ENCODE measurements around the gene UBA52.

UBA52 gene

DNA sequence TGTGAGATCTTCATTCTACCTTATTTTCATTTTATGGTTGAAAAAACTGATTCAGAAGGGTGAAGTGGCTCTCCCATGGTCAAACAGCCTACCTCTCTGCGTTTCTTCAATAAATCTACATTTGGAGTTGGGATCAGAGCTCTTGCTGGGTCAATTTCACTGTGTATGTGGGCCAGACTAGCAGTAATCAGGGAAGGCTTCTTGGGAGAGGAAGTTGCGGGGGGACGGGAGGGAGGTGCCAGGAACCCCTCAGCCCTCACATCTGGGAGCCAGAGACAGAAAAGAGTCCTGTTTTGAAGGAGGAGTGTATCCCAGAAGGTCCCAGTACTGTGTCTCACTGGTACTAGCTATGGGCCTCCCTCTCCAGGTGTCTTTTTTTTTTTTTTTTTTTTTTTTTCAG is 13.1 kb upstream of the UBA52 start:
- Histone ChIP-seq H3K36me3 (ENCODE audit: control insufficient read depth, insufficient read depth, low read length) (no peaks in the 10 kb centered on the region), H3K4me3 (ENCODE audit: low read length) (peak overlapping the region; percentile 26), H3K27me3 (ENCODE audit: control insufficient read depth, insufficient read depth, low read length) (no peaks in the 10 kb centered on the region), H3K9ac (ENCODE audit: low read length) (peak overlapping the region; percentile 80), H3K9me3 (ENCODE audit: control insufficient read depth, low read length) (no peaks in the 10 kb centered on the region), H3K4me1 (ENCODE audit: control insufficient read depth, insufficient read depth, low read length) (peaks cover 11% of the 10 kb centered on the region)

DNA sequence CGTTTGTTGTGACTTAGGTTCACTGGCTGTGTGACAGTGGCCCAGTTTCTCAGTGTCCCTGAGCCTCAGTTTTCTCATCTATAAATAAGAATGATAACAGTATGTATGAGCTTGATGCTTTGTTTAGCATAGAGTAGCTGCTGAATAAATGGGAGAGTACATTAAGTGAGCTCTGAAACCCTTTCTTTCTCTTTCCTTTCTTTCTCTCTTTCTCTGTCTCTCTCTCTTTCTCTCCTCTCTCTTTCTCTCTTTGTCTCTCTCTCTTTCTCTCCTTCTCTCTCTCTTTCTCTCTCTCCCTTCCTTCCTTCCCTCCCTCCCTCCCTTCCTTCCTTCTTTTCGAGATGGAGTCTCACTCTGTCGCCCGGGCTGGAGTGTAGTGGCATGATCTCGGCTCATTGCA is 12.0 kb upstream of the UBA52 start:
- Histone ChIP-seq H3K4me3 (ENCODE audit: low read length) (no peak overlapping the region), H3K36me3 (ENCODE audit: control insufficient read depth, insufficient read depth, low read length) (peaks cover 3% of the 10 kb centered on the region), H3K4me1 (ENCODE audit: control insufficient read depth, insufficient read depth, low read length) (peaks cover 11% of the 10 kb centered on the region), H3K9me3 (ENCODE audit: control insufficient read depth, low read length) (no peaks in the 10 kb centered on the region), H3K27me3 (ENCODE audit: control insufficient read depth, insufficient read depth, low read length) (no peaks in the 10 kb centered on the region), H3K9ac (ENCODE audit: low read length) (no peak overlapping the region)

DNA sequence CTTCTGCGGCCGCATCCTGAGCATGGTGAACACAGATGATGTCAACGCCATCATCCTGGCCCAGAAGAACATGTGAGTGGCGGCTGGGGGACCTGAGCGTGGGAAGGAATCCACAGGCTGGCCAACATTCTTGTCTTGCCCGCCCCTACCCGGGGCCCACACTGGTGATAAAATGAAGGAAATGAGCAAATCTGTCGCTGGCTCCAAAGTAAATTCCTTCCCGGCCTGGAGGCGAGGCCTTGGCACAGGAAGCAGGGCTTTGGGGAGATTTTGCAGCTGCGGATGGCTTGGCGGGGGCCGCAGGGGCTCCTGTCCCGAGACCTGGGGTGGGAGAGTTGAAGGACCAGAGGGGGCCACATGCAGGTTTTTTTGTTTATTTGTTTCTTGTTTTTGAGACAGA is 9.6 kb upstream of the UBA52 start:
- H3K9ac ChIP-seq (ENCODE audit: low read length) = no peak overlapping the region
- peaks cover 6% of the 10 kb centered on the region for H3K36me3 ChIP-seq (ENCODE audit: control insufficient read depth, insufficient read depth, low read length)
- H3K9me3 ChIP-seq (ENCODE audit: control insufficient read depth, low read length) = no peaks in the 10 kb centered on the region
- no peak overlapping the region for H3K4me3 ChIP-seq (ENCODE audit: low read length)
- peaks cover 11% of the 10 kb centered on the region for H3K4me1 ChIP-seq (ENCODE audit: control insufficient read depth, insufficient read depth, low read length)
- no peaks in the 10 kb centered on the region for H3K27me3 ChIP-seq (ENCODE audit: control insufficient read depth, insufficient read depth, low read length)

DNA sequence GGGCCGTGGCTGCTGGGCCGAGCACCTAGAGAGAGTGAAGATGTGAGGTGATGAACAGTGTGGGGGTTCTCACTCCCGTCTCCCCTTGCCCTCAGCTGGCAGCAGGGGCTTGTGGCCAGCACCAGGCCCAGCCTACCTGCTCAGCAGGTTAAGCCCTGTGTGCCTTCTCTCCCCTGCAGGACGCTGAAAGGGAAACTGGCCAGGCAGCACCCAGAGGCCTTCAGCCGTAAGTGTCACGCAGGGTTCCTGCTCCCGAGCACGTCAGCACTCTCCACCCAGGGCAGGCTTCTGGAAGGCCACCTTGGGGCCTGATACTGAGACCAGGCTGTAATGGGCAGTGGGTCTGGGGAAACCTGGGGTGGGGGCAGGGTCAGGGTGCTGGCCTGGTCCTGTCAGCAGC is 4.7 kb upstream of the UBA52 start:
- no peak overlapping the region for H3K4me3 ChIP-seq (ENCODE audit: low read length)
- no peaks in the 10 kb centered on the region for H3K27me3 ChIP-seq (ENCODE audit: control insufficient read depth, insufficient read depth, low read length)
- peaks cover 6% of the 10 kb centered on the region for H3K36me3 ChIP-seq (ENCODE audit: control insufficient read depth, insufficient read depth, low read length)
- H3K9ac ChIP-seq (ENCODE audit: low read length) = no peak overlapping the region
- no peaks in the 10 kb centered on the region for H3K9me3 ChIP-seq (ENCODE audit: control insufficient read depth, low read length)
- H3K4me1 ChIP-seq (ENCODE audit: control insufficient read depth, insufficient read depth, low read length) = no peaks in the 10 kb centered on the region

DNA sequence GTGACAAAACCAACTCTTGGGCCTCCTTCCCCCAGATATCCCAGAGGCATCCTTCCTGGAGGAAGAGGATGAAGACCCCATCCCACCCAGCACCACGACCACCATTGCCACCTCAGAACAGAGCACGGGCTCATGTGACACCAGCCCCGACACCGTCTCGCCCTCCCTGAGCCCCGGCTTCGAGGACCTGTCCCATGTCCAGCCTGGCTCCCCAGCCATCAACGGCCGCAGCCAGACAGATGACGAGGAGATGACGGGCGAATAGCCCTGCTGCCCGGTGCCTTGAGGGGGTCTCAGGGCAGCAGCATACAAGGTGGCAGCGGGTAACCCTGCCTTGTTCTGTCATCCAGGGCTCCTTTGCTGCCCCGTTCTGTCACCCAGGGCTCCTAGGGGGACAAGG is 3.3 kb upstream of the UBA52 start:
- Histone ChIP-seq H3K27me3 (ENCODE audit: control insufficient read depth, insufficient read depth, low read length) (no peaks in the 10 kb centered on the region), H3K4me3 (ENCODE audit: low read length) (no peak overlapping the region), H3K9ac (ENCODE audit: low read length) (no peak overlapping the region), H3K9me3 (ENCODE audit: control insufficient read depth, low read length) (no peaks in the 10 kb centered on the region), H3K4me1 (ENCODE audit: control insufficient read depth, insufficient read depth, low read length) (peaks cover 11% of the 10 kb centered on the region), H3K36me3 (ENCODE audit: control insufficient read depth, insufficient read depth, low read length) (peaks cover 6% of the 10 kb centered on the region)

DNA sequence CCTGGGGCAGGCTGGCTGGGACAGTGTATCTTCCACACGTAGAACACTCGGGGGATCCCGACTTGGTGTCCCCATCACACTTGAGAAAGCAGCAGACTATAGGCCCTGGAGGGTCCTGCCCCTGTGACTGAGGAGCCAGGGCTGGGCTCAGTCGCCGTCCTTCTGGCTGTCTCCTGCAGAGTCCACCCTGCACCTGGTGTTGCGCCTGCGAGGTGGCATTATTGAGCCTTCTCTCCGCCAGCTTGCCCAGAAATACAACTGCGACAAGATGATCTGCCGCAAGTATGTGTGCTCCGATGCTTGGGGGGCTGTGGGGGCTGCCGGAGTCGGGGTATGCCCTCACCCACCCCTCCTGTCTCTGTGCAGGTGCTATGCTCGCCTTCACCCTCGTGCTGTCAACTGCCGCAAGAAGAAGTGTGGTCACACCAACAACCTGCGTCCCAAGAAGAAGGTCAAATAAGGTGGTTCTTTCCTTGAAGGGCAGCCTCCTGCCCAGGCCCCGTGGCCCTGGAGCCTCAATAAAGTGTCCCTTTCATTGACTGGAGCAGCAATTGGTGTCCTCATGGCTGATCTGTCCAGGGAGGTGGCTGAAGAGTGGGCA is 3.1 kb downstream of the UBA52 start:
- no peak overlapping the region for H3K4me3 ChIP-seq (ENCODE audit: low read length)
- no peak overlapping the region for H3K9ac ChIP-seq (ENCODE audit: low read length)
- H3K36me3 ChIP-seq (ENCODE audit: control insufficient read depth, insufficient read depth, low read length) = peaks cover 9% of the 10 kb centered on the region
- no peaks in the 10 kb centered on the region for H3K27me3 ChIP-seq (ENCODE audit: control insufficient read depth, insufficient read depth, low read length)
- H3K4me1 ChIP-seq (ENCODE audit: control insufficient read depth, insufficient read depth, low read length) = peaks cover 15% of the 10 kb centered on the region
- H3K9me3 ChIP-seq (ENCODE audit: control insufficient read depth, low read length) = no peaks in the 10 kb centered on the region

DNA sequence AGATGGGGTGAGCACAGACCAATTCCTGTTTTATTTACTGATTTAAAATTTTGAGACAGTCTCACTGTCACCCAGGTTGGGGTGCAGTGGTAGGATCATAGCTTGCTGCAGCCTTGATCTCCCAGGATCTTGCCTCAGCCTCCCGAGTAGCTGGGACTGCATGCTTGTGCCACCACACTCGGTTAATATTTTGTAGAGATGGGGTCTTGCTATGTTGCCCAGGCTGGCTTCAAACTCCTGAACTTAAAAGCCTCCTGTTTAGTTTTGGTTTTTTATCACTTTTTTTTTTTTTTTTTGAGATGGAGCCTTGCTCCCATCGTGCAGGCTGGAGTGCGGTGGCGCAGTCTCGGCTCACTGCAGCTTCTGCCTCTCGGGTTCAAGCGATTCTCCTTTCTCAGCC is 4.7 kb downstream of the UBA52 start:
- H3K4me3 ChIP-seq (ENCODE audit: low read length) = no peak overlapping the region
- H3K9me3 ChIP-seq (ENCODE audit: control insufficient read depth, low read length) = no peaks in the 10 kb centered on the region
- H3K9ac ChIP-seq (ENCODE audit: low read length) = no peak overlapping the region
- no peaks in the 10 kb centered on the region for H3K27me3 ChIP-seq (ENCODE audit: control insufficient read depth, insufficient read depth, low read length)
- peaks cover 15% of the 10 kb centered on the region for H3K4me1 ChIP-seq (ENCODE audit: control insufficient read depth, insufficient read depth, low read length)
- H3K36me3 ChIP-seq (ENCODE audit: control insufficient read depth, insufficient read depth, low read length) = peaks cover 9% of the 10 kb centered on the region

DNA sequence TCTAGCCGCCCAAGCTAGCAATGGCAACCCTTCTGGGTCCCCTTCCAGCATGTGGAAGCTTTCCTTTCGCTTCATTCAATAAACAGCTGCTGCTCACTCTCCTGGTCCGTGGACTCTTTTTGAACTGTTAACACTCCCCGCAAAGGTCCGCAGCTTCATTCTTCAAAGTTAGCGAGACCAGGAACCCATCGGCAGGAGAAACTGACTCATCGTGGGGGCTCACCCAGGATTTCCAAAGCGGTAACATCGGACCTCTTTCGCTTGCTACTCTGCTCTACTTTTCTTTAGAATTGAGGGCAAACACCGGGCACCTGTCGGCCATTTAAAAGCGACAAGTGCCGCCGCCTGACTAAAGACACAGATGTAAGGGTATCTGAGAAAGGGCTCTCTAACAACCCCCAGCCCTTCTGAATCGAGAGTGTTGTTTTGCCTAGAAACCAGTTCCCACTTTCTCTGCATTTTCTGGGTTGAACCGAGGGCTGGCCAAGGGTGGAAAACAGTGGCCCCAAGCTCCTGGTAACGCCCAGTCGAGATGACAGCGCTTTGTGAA is 5.8 kb downstream of the UBA52 start:
- Histone ChIP-seq H3K36me3 (ENCODE audit: control insufficient read depth, insufficient read depth, low read length) (peaks cover 9% of the 10 kb centered on the region), H3K9me3 (ENCODE audit: control insufficient read depth, low read length) (no peaks in the 10 kb centered on the region), H3K27me3 (ENCODE audit: control insufficient read depth, insufficient read depth, low read length) (no peaks in the 10 kb centered on the region), H3K4me3 (ENCODE audit: low read length) (no peak overlapping the region), H3K9ac (ENCODE audit: low read length) (no peak overlapping the region), H3K4me1 (ENCODE audit: control insufficient read depth, insufficient read depth, low read length) (peaks cover 14% of the 10 kb centered on the region)

DNA sequence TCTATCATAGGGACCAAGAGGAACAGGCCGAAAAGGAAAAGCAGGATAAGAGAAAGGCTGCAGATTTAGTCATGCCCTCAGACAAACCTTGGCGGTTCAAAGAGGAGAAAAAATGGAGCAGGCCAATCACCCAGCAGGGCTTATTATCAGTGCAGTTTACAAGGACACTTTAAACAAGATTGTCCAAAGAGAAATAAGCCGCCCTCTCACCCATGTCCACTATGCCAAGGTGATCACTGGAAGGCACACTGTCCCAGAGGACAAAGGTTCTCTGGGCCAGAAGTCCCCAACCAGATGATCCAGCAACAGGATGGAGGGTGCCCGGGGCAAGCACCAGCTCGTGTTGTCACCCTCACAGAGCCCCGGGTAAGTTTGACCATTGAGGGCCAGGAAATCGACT is 8.7 kb downstream of the UBA52 start:
- H3K4me3 ChIP-seq (ENCODE audit: low read length) = no peak overlapping the region
- H3K9ac ChIP-seq (ENCODE audit: low read length) = no peak overlapping the region
- H3K27me3 ChIP-seq (ENCODE audit: control insufficient read depth, insufficient read depth, low read length) = peaks cover 2% of the 10 kb centered on the region
- peaks cover under 1% of the 10 kb centered on the region for H3K36me3 ChIP-seq (ENCODE audit: control insufficient read depth, insufficient read depth, low read length)
- no peaks in the 10 kb centered on the region for H3K4me1 ChIP-seq (ENCODE audit: control insufficient read depth, insufficient read depth, low read length)
- no peaks in the 10 kb centered on the region for H3K9me3 ChIP-seq (ENCODE audit: control insufficient read depth, low read length)

DNA sequence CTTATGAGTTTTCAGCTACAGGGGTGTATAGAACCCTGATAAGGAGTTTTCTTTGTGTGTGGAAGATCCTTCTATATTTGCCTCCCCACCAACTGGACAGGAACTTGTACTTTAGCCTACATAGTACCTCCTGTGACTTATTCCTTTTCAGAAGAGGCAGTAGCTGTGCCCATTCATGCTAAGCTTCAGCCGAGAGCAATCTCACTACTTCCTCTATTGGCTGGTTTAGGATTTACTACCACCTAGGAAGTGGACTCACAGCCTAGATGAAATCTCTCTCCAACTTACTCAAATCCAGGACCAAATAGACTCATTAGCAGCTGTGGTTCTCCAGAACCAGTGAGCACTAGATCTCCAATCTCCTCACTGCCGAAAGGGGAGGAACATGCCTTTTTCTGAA is 14.6 kb downstream of the UBA52 start:
- no peak overlapping the region for H3K4me3 ChIP-seq (ENCODE audit: low read length)
- peaks cover 5% of the 10 kb centered on the region for H3K27me3 ChIP-seq (ENCODE audit: control insufficient read depth, insufficient read depth, low read length)
- no peak overlapping the region for H3K9ac ChIP-seq (ENCODE audit: low read length)
- peaks cover 12% of the 10 kb centered on the region for H3K4me1 ChIP-seq (ENCODE audit: control insufficient read depth, insufficient read depth, low read length)
- H3K9me3 ChIP-seq (ENCODE audit: control insufficient read depth, low read length) = no peaks in the 10 kb centered on the region
- no peaks in the 10 kb centered on the region for H3K36me3 ChIP-seq (ENCODE audit: control insufficient read depth, insufficient read depth, low read length)

DNA sequence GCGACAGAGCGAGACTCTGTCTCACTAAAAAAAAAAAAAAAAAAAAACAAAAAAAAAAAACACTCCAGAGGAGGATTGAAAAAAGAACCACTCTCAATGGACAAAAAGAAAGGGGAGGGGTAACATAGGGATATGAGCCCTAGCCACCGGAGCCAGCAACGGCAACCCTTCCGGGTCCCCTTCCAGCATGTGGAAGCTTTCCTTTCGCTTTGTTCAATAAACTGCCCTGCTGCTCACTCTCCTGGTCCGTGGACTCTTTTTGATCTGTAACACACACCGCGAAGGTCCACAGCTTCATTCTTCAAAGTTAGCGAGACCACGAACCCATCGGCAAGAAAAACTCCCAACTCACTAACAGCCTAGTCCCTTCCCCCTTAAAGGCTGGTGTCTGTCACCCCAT is 15.9 kb downstream of the UBA52 start:
- Histone ChIP-seq H3K9ac (ENCODE audit: low read length) (no peak overlapping the region), H3K36me3 (ENCODE audit: control insufficient read depth, insufficient read depth, low read length) (no peaks in the 10 kb centered on the region), H3K27me3 (ENCODE audit: control insufficient read depth, insufficient read depth, low read length) (peaks cover 5% of the 10 kb centered on the region), H3K4me1 (ENCODE audit: control insufficient read depth, insufficient read depth, low read length) (peaks cover 12% of the 10 kb centered on the region), H3K9me3 (ENCODE audit: control insufficient read depth, low read length) (no peaks in the 10 kb centered on the region), H3K4me3 (ENCODE audit: low read length) (no peak overlapping the region)

DNA sequence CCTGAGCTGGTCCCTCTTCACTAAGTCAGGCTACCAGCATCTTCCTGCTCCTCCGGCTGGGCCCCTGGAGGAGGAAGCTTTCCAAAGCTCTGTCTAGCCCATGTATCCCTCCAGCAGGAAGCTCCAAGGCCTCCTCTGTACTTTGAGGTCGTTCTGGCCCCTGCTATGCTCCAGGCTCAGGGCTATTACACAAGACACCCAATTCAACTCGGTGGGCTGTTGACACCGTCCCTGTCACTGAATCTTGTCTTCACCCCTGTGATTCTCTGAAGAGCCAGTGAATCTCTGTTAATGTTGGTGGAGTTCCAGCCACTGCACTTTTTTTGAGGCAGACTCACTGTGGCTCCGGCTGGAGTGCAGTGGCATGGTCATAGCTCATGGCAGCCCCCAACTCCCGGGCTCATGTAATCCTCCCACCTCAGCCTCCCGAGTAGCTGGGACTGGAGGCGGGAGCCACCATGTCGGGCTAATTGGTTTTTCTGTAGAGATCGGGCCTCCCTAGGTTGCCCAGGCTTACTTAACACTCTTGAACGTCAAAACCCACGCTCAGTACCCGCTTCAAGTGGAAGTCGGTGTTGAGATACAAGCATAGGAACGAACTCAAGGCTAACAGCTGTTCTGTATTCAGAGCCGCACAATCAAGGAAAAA is 16.4 kb downstream of the UBA52 start:
- H3K9ac ChIP-seq (ENCODE audit: low read length) = peak overlapping the region; percentile 53
- H3K36me3 ChIP-seq (ENCODE audit: control insufficient read depth, insufficient read depth, low read length) = no peaks in the 10 kb centered on the region
- peak overlapping the region; percentile 67 for H3K4me3 ChIP-seq (ENCODE audit: low read length)
- H3K4me1 ChIP-seq (ENCODE audit: control insufficient read depth, insufficient read depth, low read length) = peaks cover 12% of the 10 kb centered on the region
- peaks cover 5% of the 10 kb centered on the region for H3K27me3 ChIP-seq (ENCODE audit: control insufficient read depth, insufficient read depth, low read length)
- no peaks in the 10 kb centered on the region for H3K9me3 ChIP-seq (ENCODE audit: control insufficient read depth, low read length)
